H7 (cell line): ENCODE results near the gene CHI3L2. TPM values are rescaled to one million over a fixed set of nuclear protein-coding genes. Genes with fewer than 3 reads are reported as not detected.

ENCODE experiments used
- DNase-seq: peaks from one replicate; pipeline ENCODE4 v3.0.0; 2012
- H3K27me3 ChIP-seq: 2 replicates; pipeline ENCODE4 v1.6.0; 2011; ENCODE audit warnings: mild to moderate bottlenecking, low read length; ENCODE audit not compliant: control insufficient read depth, insufficient read depth
- H3K36me3 ChIP-seq: replicated peaks from 2 replicates; pipeline ENCODE4 v1.5.1; 2011; ENCODE audit warnings: low read length; ENCODE audit not compliant: control insufficient read depth, insufficient read depth
- H3K4me3 ChIP-seq: 2 replicates; pipeline ENCODE4 v1.5.1; 2011; ENCODE audit warnings: low read depth, mild to moderate bottlenecking, control low read depth, low read length, moderate library complexity; ENCODE audit not compliant: insufficient read depth
- total RNA-seq: library from RNA; depleted of rRNA; stranded (reverse); fragments of >200 nt; shearing (Covaris generic); gene quantifications from 2 replicates; pipeline ENCODE4 v1.2.3, GENCODE V29; 2014

The CHI3L2 gene
- total RNA-seq, 1 experiment from 2014 or later = not detected

- Histone ChIP-seq H3K4me3 (no peak overlapping the region), H3K36me3 (no peaks in the 10 kb centered on the region), H3K27me3 (peaks cover 6% of the 10 kb centered on the region)
- DNase-seq = peak; percentile 43
Measured at GRCh38 chr1:111272081-111272480, 44.6 kb downstream of the CHI3L2 start.

GRCh38 chr1:111274653-111275052 is 47.1 kb downstream of the CHI3L2 start:
- Histone ChIP-seq H3K36me3 (no peaks in the 10 kb centered on the region), H3K27me3 (peaks cover 6% of the 10 kb centered on the region), H3K4me3 (no peak overlapping the region)
- no peak for DNase-seq

- Histone ChIP-seq H3K27me3 (peaks cover 6% of the 10 kb centered on the region), H3K4me3 (no peak overlapping the region), H3K36me3 (no peaks in the 10 kb centered on the region)
- DNase-seq = no peak
Measured at GRCh38 chr1:111275079-111275478, 47.6 kb downstream of the CHI3L2 start.

- DNase-seq = no peak
- no peak overlapping the region for H3K4me3 ChIP-seq
- peaks cover under 1% of the 10 kb centered on the region for H3K27me3 ChIP-seq
- no peaks in the 10 kb centered on the region for H3K36me3 ChIP-seq
Measured at GRCh38 chr1:111275780-111276433, 48.4 kb downstream of the CHI3L2 start.

- H3K4me3 ChIP-seq = no peak overlapping the region
- no peaks in the 10 kb centered on the region for H3K36me3 ChIP-seq
- no peak for DNase-seq
- H3K27me3 ChIP-seq = no peaks in the 10 kb centered on the region
Measured at GRCh38 chr1:111279144-111279543, 51.6 kb downstream of the CHI3L2 start.

- Histone ChIP-seq H3K27me3 (no peaks in the 10 kb centered on the region), H3K36me3 (no peaks in the 10 kb centered on the region), H3K4me3 (no peak overlapping the region)
- no peak for DNase-seq
Measured at GRCh38 chr1:111280267-111280666, 52.8 kb downstream of the CHI3L2 start.

GRCh38 chr1:111281411-111281810 is 53.9 kb downstream of the CHI3L2 start:
- Histone ChIP-seq H3K4me3 (no peak overlapping the region), H3K27me3 (no peaks in the 10 kb centered on the region; the same call in 1 of the 2 replicates), H3K36me3 (no peaks in the 10 kb centered on the region)
- DNase-seq = no peak

- DNase-seq = no peak
- Histone ChIP-seq H3K4me3 (no peak overlapping the region), H3K27me3 (no peaks in the 10 kb centered on the region; the same call in none of the 2 replicates), H3K36me3 (no peaks in the 10 kb centered on the region)
Measured at GRCh38 chr1:111283838-111284237, 56.3 kb downstream of the CHI3L2 start.

- Histone ChIP-seq H3K27me3 (no peaks in the 10 kb centered on the region; the same call in none of the 2 replicates), H3K4me3 (no peak overlapping the region), H3K36me3 (no peaks in the 10 kb centered on the region)
- no peak for DNase-seq
Measured at GRCh38 chr1:111285879-111286278, 58.4 kb downstream of the CHI3L2 start.

- no peak overlapping the region for H3K4me3 ChIP-seq
- no peak for DNase-seq
- H3K36me3 ChIP-seq = no peaks in the 10 kb centered on the region
- no peaks in the 10 kb centered on the region; the same call in none of the 2 replicates for H3K27me3 ChIP-seq
Measured at GRCh38 chr1:111286912-111287311, 59.4 kb downstream of the CHI3L2 start.

GRCh38 chr1:111289371-111289770 is 61.9 kb downstream of the CHI3L2 start:
- H3K27me3 ChIP-seq = no peaks in the 10 kb centered on the region; the same call in none of the 2 replicates
- H3K4me3 ChIP-seq = no peak overlapping the region
- no peaks in the 10 kb centered on the region for H3K36me3 ChIP-seq
- no peak for DNase-seq

GRCh38 chr1:111290104-111290503 is 62.6 kb downstream of the CHI3L2 start:
- no peaks in the 10 kb centered on the region for H3K36me3 ChIP-seq
- H3K27me3 ChIP-seq = no peaks in the 10 kb centered on the region; the same call in none of the 2 replicates
- H3K4me3 ChIP-seq = no peak overlapping the region
- no peak for DNase-seq

- no peak within 1 kb of the TSS for H3K4me3 ChIP-seq
- DNase-seq = no peak
- no peaks in the 10 kb centered on the region; the same call in 1 of the 2 replicates for H3K27me3 ChIP-seq
- H3K36me3 ChIP-seq = no peaks in the 10 kb centered on the region
Measured at GRCh38 chr1:111290630-111291029, 63.1 kb downstream of the CHI3L2 start, which contains the start of gene CHIA. CHIA (plus strand) TSS chr1:111290851; CDS start chr1:111310468, 19,617 bp downstream.
